GM12891 (cell line): ENCODE results near the gene PCED1B.

Experiments
- PAX5 ChIP-seq: IDR thresholded peaks from 2 replicates; pipeline ENCODE4 v1.6.1; 2011; ENCODE audit warnings: low read length, moderate library complexity, mild to moderate bottlenecking; ENCODE audit not compliant: insufficient read depth, severe bottlenecking
- POLR2A ChIP-seq: IDR thresholded peaks from 2 replicates; pipeline ENCODE4 v1.6.1; 2011; ENCODE audit warnings: low read depth, low read length, control low read depth
- POLR2AphosphoS5 ChIP-seq: IDR thresholded peaks from 2 replicates; pipeline ENCODE4 v1.6.1; 2011; ENCODE audit warnings: low read depth, low read length, control low read depth
- POU2F2 ChIP-seq: IDR thresholded peaks from 2 replicates; pipeline ENCODE4 v1.6.1; 2011; ENCODE audit warnings: low read depth, mild to moderate bottlenecking, control low read depth, low read length, moderate library complexity
- SPI1 ChIP-seq: IDR thresholded peaks from 2 replicates; pipeline ENCODE4 v1.6.1; 2011; ENCODE audit warnings: low read depth, low read length, control low read depth
- TAF1 ChIP-seq: IDR thresholded peaks from 2 replicates; pipeline ENCODE4 v1.6.1; 2011; ENCODE audit warnings: low read depth, low read length, control low read depth

DNA sequence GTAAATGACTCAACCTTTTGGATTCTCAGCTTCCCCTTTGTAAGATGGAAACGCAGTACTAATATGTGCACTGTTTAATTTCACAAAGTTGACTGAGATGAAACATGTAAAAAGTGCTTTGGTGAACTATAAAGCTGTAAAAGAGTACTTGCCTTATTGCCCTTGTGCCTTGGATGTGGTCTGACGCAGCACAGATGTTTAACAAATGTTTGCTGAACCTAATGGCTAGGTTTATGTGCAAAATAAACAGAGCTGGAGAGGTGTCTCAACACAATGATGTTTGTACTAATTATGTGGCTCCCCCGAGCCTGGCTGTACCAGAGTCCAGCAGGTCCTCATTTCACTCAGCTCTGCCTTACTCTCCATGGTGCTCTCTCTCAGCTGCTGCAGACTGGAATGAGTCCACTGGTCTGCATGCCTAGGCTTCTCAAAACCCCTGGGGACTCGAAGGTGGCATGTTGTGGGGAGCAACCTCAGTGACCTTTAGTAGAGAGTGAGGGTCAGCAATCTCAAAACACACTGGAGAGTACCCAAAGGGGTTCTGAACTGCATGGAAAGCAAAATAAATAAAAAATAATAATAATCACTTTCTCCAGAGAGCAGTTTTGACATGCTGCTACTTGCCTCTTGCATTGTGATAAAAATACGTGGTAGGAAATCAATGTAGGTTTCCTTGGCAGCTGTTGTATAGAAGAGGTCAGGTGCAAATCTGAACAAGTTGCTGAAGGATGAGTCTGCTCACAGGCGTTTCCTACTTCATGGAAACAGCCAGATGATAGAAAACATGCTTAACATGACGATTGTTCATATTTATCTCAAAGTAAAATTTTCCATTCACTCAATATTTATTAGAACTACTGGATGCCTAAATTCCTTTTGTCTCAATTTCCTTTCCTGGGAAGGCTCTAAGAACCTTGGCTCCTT lies 8.9 kb downstream of the PCED1B start:
- TF ChIP-seq POLR2A = no peak
- TF ChIP-seq POLR2AphosphoS5 = no peak
- TF ChIP-seq TAF1 = no peak
- no peak for TF ChIP-seq POU2F2
- no peak for TF ChIP-seq PAX5
- no peak for TF ChIP-seq SPI1
